Glomerular visceral epithelial cell (primary cell): Measurements from ENCODE around the gene AMELX.
A peak's percentile ranks its signal among the peaks of the same experiment; 100 is the strongest.

Experiments used
- DNase-seq: peaks from one replicate; pipeline ENCODE4 v3.0.0-alpha.2; 2016; ENCODE audit errors: extremely low spot score

AMELX gene

GRCh38 chrX:11293113-11293512, at the start of gene AMELX:
AMELX (plus strand) TSS chrX:11293413; CDS start chrX:11294789, 1,376 bp downstream.
- DNase-seq = no peak

- no peak for DNase-seq
Measured at GRCh38 chrX:11244636-11245035, 48.6 kb upstream of the AMELX start.

- DNase-seq = no peak
Measured at GRCh38 chrX:11254417-11255109, 38.6 kb upstream of the AMELX start.

- no peak for DNase-seq
Measured at GRCh38 chrX:11257290-11257689, 35.9 kb upstream of the AMELX start.

GRCh38 chrX:11257711-11258110, 35.5 kb upstream of the AMELX start:
- DNase-seq = no peak

- no peak for DNase-seq
Measured at GRCh38 chrX:11259437-11259836, 33.8 kb upstream of the AMELX start.

GRCh38 chrX:11261260-11261659, 32.0 kb upstream of the AMELX start:
- DNase-seq = peak; percentile 28

- DNase-seq = no peak
Measured at GRCh38 chrX:11264925-11265324, 28.3 kb upstream of the AMELX start.

GRCh38 chrX:11265352-11265751, 27.9 kb upstream of the AMELX start:
- no peak for DNase-seq

GRCh38 chrX:11266573-11267003, 26.6 kb upstream of the AMELX start:
- no peak for DNase-seq

GRCh38 chrX:11267425-11267824, 25.8 kb upstream of the AMELX start:
- peak; percentile 61 for DNase-seq

GRCh38 chrX:11269006-11269405, 24.2 kb upstream of the AMELX start:
- DNase-seq = no peak

- no peak for DNase-seq
Measured at GRCh38 chrX:11269996-11270395, 23.2 kb upstream of the AMELX start.

- no peak for DNase-seq
Measured at GRCh38 chrX:11272290-11272689, 20.9 kb upstream of the AMELX start.

GRCh38 chrX:11272863-11273262, 20.4 kb upstream of the AMELX start:
- DNase-seq = no peak

- DNase-seq = no peak
Measured at GRCh38 chrX:11273544-11273943, 19.7 kb upstream of the AMELX start.

GRCh38 chrX:11282043-11282442, 11.2 kb upstream of the AMELX start:
- no peak for DNase-seq

GRCh38 chrX:11285651-11286050, 7.6 kb upstream of the AMELX start:
- no peak for DNase-seq

- DNase-seq = no peak
Measured at GRCh38 chrX:11287505-11287904, 5.7 kb upstream of the AMELX start.

GRCh38 chrX:11290416-11291102, 2.7 kb upstream of the AMELX start:
- no peak for DNase-seq

GRCh38 chrX:11296051-11296450, 2.8 kb downstream of the AMELX start:
- no peak for DNase-seq

- DNase-seq = no peak
Measured at GRCh38 chrX:11298600-11298999, 5.4 kb downstream of the AMELX start.

- no peak for DNase-seq
Measured at GRCh38 chrX:11304829-11305228, 11.6 kb downstream of the AMELX start.
